ENCODE measurements around the gene TMEM273. TPM values are rescaled to one million over a fixed set of nuclear protein-coding genes. Genes with fewer than 3 reads are reported as not detected.

The TMEM273 gene
- total and polyA plus RNA-seq, 2 of the 4 experiments (the other 2 are of a cell fraction): not detected

DNA sequence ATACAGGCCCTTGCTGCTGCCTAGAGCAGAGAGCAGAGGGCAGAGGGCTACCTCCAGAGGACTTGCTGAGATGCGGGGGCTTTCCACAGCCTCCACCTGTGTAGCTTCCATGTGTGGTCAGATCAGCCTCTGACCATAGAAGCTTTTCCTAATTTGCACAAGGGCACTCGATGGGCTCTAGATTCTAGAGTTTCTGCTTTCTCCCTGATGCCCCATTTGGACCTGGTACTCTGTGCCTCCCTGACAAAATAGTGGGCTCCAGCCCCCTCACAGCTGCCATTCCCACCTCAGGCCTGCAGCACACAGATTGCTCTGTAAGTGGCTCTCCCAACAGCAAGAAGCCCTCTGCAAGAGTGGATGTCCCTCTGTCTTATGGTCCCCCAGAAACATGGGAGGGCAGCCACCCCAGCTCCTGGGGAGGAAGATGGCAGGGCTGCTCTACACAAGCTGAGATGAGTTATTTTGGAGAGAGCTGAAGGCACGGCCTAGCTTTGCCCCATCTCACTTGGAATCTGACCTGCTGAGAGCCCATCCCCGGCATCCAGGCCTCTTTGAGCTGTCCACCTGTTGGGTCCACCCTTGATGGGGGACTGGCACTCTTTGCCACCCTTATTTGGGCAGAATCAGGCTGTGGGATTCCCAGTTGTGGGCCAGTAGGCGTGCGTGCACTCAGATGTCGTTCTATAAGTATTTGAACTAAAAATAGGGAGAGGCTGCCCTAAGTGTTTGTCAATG is 16.7 kb downstream of the TMEM273 start:
- Histone ChIP-seq H3K23ac (ENCODE audit: low read depth, low read length) (no peak overlapping the region), H3K9me1 (ENCODE audit: insufficient read depth, low read length) (peaks cover 7% of the 10 kb centered on the region), H3K79me1 (ENCODE audit: low read depth in 1 of 2, low read length in 2 of 2) (no peaks in the 10 kb centered on the region), H3K4me2 (ENCODE audit: low read depth, low read length) (no peak overlapping the region), H3K9me3 (ENCODE audit: control insufficient read depth, insufficient read depth, low read length) (no peaks in the 10 kb centered on the region), H3K4ac (ENCODE audit: low read depth, low read length) (no peak overlapping the region), H3K14ac (replicated peaks; ENCODE audit: low read depth, low read length) (no peak overlapping the region), H3K56ac (ENCODE audit: extremely low read depth, insufficient read depth, low read length) (no peak overlapping the region), H2BK15ac (ENCODE audit: low read depth, low read length) (no peak overlapping the region), H3K4me3 (ENCODE audit: insufficient read depth, low read depth, low read length) (no peak overlapping the region), H3K4me1 (ENCODE audit: control insufficient read depth, insufficient read depth, low read length) (peaks cover under 1% of the 10 kb centered on the region; the same call in 1 of the 2 replicates), H3K9ac (ENCODE audit: low read depth, low read length) (no peak overlapping the region), H3K36me3 (ENCODE audit: control insufficient read depth, insufficient read depth, low read length) (no peaks in the 10 kb centered on the region), H2AK9ac (replicated peaks; ENCODE audit: low read depth, low read length, poor library complexity) (peak overlapping the region; percentile 10), H2BK5ac (ENCODE audit: low read depth, low read length, poor library complexity, severe bottlenecking) (no peak overlapping the region), H3K18ac (ENCODE audit: low read depth, low read length) (no peak overlapping the region), H3K27ac (ENCODE audit: insufficient read depth, low read length) (no peak overlapping the region), H4K5ac (ENCODE audit: low read depth, low read length) (no peak overlapping the region), H2AK5ac (ENCODE audit: low read depth, low read length) (no peak overlapping the region), H4K20me1 (ENCODE audit: insufficient read depth, low read length) (no peaks in the 10 kb centered on the region), H3K27me3 (ENCODE audit: control insufficient read depth, insufficient read depth, low read length) (no peaks in the 10 kb centered on the region), H4K8ac (ENCODE audit: low read depth in 2 of 2, low read length in 2 of 2) (no peak overlapping the region), H2AFZ (replicated peaks; ENCODE audit: low read length, poor library complexity) (no peak overlapping the region), H2BK20ac (ENCODE audit: low read depth, low read length) (no peak overlapping the region), H2BK120ac (ENCODE audit: low read depth, low read length) (no peak overlapping the region), H4K91ac (ENCODE audit: insufficient read depth, low read depth, low read length) (no peak overlapping the region)
- POLR2A ChIA-PET (ENCODE audit: unreplicated experiment): no interaction called here
- CTCF ChIA-PET: interaction anchor here (0.9 kb wide), 1 partner anchor 10 kb away, joined by 3 read pairs; no protein-coding TSS in a partner anchor
- WGBS, 2 experiments (ENCODE audit: extremely low coverage in 2 of 2, insufficient read length in 1 of 2): 72% methylated on average over 2 of the region's 7 CpGs; no CpG with 5 or more reads in 1 of the 2 experiments
- no peak for DNase-seq
- BruUV-seq (replicated peaks): no TSS peak
- ATAC-seq (ENCODE audit: low read depth): no peak
- intact Hi-C loops (cut with micrococcal nuclease) (no loop called here), dilution Hi-C loops (cut with HindIII; ENCODE audit: low sequenced_read_pairs, unreplicated experiment) (no loop called here), in situ Hi-C loops (cut with MboI; ENCODE audit: low sequenced_read_pairs) (no loop called here)
- TF ChIP-seq, protein P1, sequence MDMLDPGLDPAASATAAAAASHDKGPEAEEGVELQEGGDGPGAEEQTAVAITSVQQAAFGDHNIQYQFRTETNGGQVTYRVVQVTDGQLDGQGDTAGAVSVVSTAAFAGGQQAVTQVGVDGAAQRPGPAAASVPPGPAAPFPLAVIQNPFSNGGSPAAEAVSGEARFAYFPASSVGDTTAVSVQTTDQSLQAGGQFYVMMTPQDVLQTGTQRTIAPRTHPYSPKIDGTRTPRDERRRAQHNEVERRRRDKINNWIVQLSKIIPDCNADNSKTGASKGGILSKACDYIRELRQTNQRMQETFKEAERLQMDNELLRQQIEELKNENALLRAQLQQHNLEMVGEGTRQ (IDR thresholded peaks at IDR 0.05; ENCODE audit: low read depth, low read length): no peak
- TF ChIP-seq ELK1 (IDR thresholded peaks at IDR 0.05; ENCODE audit: borderline replicate concordance, low read depth, low read length): no peak
- TF ChIP-seq MAFK (IDR thresholded peaks at IDR 0.05; ENCODE audit: low read depth, low read length): no peak
- TF ChIP-seq POLR2A (IDR thresholded peaks at IDR 0.05; ENCODE audit: low read depth, low read length): no peak
- TF ChIP-seq, protein P2, sequence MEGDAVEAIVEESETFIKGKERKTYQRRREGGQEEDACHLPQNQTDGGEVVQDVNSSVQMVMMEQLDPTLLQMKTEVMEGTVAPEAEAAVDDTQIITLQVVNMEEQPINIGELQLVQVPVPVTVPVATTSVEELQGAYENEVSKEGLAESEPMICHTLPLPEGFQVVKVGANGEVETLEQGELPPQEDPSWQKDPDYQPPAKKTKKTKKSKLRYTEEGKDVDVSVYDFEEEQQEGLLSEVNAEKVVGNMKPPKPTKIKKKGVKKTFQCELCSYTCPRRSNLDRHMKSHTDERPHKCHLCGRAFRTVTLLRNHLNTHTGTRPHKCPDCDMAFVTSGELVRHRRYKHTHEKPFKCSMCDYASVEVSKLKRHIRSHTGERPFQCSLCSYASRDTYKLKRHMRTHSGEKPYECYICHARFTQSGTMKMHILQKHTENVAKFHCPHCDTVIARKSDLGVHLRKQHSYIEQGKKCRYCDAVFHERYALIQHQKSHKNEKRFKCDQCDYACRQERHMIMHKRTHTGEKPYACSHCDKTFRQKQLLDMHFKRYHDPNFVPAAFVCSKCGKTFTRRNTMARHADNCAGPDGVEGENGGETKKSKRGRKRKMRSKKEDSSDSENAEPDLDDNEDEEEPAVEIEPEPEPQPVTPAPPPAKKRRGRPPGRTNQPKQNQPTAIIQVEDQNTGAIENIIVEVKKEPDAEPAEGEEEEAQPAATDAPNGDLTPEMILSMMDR (conservative IDR thresholded peaks at IDR 0.05; ENCODE audit: low read depth, low read length): no peak
- no peak for TF ChIP-seq MAZ (IDR thresholded peaks at IDR 0.05; ENCODE audit: borderline replicate concordance, low read depth, low read length)
- TF ChIP-seq CEBPB (IDR thresholded peaks at IDR 0.05; ENCODE audit: low read depth, low read length): no peak
- no peak for TF ChIP-seq RFX5 (IDR thresholded peaks at IDR 0.05; ENCODE audit: low read depth, low read length)
- TF ChIP-seq BHLHE40 (IDR thresholded peaks at IDR 0.05; ENCODE audit: low read depth, low read length): no peak
- TF ChIP-seq RAD21 (IDR thresholded peaks at IDR 0.05; ENCODE audit: low read length): no peak
